ENCODE results near the gene GABARAP. TPM values are rescaled to one million over a fixed set of nuclear protein-coding genes. Genes with fewer than 3 reads are reported as not detected.

The GABARAP gene
- total and polyA plus RNA-seq, 2 of the 13 experiments (the other 11 are each of a cell fraction or from before 2014, with no cell fraction given): 161 to 310 TPM

DNA sequence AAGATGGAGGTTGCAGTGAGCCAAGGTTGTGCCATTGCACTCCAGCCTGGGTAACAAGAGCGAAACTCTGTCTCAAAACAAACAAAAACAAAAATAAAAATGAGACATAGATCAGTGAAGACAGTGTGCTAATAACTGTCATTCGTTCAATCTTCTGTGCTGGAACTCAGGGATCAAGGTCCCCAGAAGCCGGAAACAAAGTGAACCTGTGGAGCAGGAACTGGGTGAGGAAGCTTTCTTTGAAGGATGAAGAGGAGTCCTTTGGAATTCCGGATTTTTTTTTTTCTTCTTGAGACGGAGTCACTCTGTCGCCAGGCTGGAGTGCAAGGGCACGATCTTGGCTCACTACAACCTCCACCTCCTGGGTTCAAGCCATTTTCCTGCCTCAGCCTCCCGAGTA, 37.2 kb upstream of the GABARAP start:
- Histone ChIP-seq H3K9me3 (ENCODE audit: low read length) (no peaks in the 10 kb centered on the region), H3K9ac (ENCODE audit: insufficient read depth, low read depth, low read length) (no peak overlapping the region), H3K79me2 (ENCODE audit: insufficient read depth, low read length) (no peaks in the 10 kb centered on the region), H3K27me3 (ENCODE audit: control insufficient read depth in 1 of 2, insufficient read depth in 2 of 2, low read length in 2 of 2) (no peaks in the 10 kb centered on the region), H3K27ac (ENCODE audit: extremely low read length, insufficient read depth, low read length) (no peak overlapping the region), H3K4me1 (ENCODE audit: insufficient read depth, low read length) (peaks cover 38% of the 10 kb centered on the region), H3K36me3 (replicated peaks in 1 of 2; ENCODE audit: control insufficient read depth in 1 of 2, insufficient read depth in 2 of 2, low read length in 2 of 2) (peaks cover 2 to 4% of the 10 kb centered on the region in 2 experiments; a peak in 2 of 5 replicates), H3K4me3 (replicated peaks in 1 of 3; ENCODE audit: insufficient read depth in 1 of 3, low read depth in 2 of 3, low read length in 3 of 3) (no peak overlapping the region), H3K4me2 (ENCODE audit: low read depth, low read length) (peak overlapping the region; percentile 56), H4K20me1 (ENCODE audit: insufficient read depth, low read length) (no peaks in the 10 kb centered on the region), H2AFZ (ENCODE audit: low read length) (no peak overlapping the region)
- ChIA-PET CTCF (ENCODE audit: low intra/inter-chr PET ratio, low total read pairs) (interaction anchor here (2.9 kb wide), 1 partner anchor 17 kb away, joined by 43 read pairs; no protein-coding TSS in a partner anchor), POLR2A (interaction anchor here (0.7 to 1.5 kb wide), 2 partner anchors 17 to 28 kb away, joined by 3 to 6 read pairs; partner anchors contain the start of gene CTDNEP1)
- intact Hi-C loops (cut with micrococcal nuclease; ENCODE audit: unreplicated experiment) (no loop called here), in situ Hi-C loops (cut with HindIII; ENCODE audit: extremely low pct_ligation_motif_present, low pct_unique_long_range_greater_than_20kb) (no loop called here)
- BruUV-seq (replicated peaks): no TSS peak
- 15% methylated on average over 8 of the region's 8 CpGs for WGBS (ENCODE audit: low lambda C conversion rate)
- FAIRE-seq: no peak
- no peak for ATAC-seq
- DNase-seq (ENCODE audit: low spot score): no peak
- no peak for TF ChIP-seq AFF4 (CRISPR knock-in tag; IDR thresholded peaks at IDR 0.05)
- no peak for TF ChIP-seq CREB3 (CRISPR knock-in tag; IDR thresholded peaks at IDR 0.05)
- no peak for TF ChIP-seq ZNF704 (CRISPR knock-in tag; IDR thresholded peaks at IDR 0.05; ENCODE audit: borderline replicate concordance)
- TF ChIP-seq TMF1 (CRISPR knock-in tag; IDR thresholded peaks at IDR 0.05; ENCODE audit: low read depth): no peak
- TF ChIP-seq, protein P1, sequence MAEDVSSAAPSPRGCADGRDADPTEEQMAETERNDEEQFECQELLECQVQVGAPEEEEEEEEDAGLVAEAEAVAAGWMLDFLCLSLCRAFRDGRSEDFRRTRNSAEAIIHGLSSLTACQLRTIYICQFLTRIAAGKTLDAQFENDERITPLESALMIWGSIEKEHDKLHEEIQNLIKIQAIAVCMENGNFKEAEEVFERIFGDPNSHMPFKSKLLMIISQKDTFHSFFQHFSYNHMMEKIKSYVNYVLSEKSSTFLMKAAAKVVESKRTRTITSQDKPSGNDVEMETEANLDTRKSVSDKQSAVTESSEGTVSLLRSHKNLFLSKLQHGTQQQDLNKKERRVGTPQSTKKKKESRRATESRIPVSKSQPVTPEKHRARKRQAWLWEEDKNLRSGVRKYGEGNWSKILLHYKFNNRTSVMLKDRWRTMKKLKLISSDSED (CRISPR knock-in tag; IDR thresholded peaks at IDR 0.05): no peak
- no peak for TF ChIP-seq CHCHD3 (CRISPR knock-in tag; IDR thresholded peaks at IDR 0.05)
- TF ChIP-seq ZNF552 (CRISPR knock-in tag; IDR thresholded peaks at IDR 0.05; ENCODE audit: borderline replicate concordance): no peak
- no peak for TF ChIP-seq THAP9 (CRISPR knock-in tag; IDR thresholded peaks at IDR 0.05; ENCODE audit: borderline replicate concordance)
- TF ChIP-seq, protein P2, sequence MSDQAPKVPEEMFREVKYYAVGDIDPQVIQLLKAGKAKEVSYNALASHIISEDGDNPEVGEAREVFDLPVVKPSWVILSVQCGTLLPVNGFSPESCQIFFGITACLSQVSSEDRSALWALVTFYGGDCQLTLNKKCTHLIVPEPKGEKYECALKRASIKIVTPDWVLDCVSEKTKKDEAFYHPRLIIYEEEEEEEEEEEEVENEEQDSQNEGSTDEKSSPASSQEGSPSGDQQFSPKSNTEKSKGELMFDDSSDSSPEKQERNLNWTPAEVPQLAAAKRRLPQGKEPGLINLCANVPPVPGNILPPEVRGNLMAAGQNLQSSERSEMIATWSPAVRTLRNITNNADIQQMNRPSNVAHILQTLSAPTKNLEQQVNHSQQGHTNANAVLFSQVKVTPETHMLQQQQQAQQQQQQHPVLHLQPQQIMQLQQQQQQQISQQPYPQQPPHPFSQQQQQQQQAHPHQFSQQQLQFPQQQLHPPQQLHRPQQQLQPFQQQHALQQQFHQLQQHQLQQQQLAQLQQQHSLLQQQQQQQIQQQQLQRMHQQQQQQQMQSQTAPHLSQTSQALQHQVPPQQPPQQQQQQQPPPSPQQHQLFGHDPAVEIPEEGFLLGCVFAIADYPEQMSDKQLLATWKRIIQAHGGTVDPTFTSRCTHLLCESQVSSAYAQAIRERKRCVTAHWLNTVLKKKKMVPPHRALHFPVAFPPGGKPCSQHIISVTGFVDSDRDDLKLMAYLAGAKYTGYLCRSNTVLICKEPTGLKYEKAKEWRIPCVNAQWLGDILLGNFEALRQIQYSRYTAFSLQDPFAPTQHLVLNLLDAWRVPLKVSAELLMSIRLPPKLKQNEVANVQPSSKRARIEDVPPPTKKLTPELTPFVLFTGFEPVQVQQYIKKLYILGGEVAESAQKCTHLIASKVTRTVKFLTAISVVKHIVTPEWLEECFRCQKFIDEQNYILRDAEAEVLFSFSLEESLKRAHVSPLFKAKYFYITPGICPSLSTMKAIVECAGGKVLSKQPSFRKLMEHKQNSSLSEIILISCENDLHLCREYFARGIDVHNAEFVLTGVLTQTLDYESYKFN (CRISPR knock-in tag; conservative IDR thresholded peaks at IDR 0.05): 0 out of 2 replicates have a peak, but pooled peaks have one; percentile 22
